ENCODE data around the gene LRIG1. TPM values are rescaled to one million over a fixed set of nuclear protein-coding genes. Genes with fewer than 3 reads are reported as not detected.
A peak's percentile ranks its signal among the peaks of the same experiment; 100 is the strongest.

LRIG1 gene
- total RNA-seq, 1 experiment from 2014 or later = 52.4 TPM

GRCh38 chr3:66501483-66502244 lies 842 bp upstream of the LRIG1 start:
- H4K20me1 ChIP-seq (ENCODE audit: insufficient read depth, low read depth, low read length) = no peaks in the 10 kb centered on the region
- H3K4me1 ChIP-seq (ENCODE audit: low read length) = peaks cover 62% of the 10 kb centered on the region
- H3K9me3 ChIP-seq (ENCODE audit: low read length) = no peaks in the 10 kb centered on the region
- no peaks in the 10 kb centered on the region for H3K36me3 ChIP-seq (ENCODE audit: insufficient read depth, low read length)
- peak overlapping the region; percentile 77; the same call in 1 of the 2 replicates for H2AFZ ChIP-seq (ENCODE audit: low read length)
- no peaks in the 10 kb centered on the region for H3K27me3 ChIP-seq (ENCODE audit: low read length)
- H3K9me2 ChIP-seq (replicated peaks; ENCODE audit: insufficient read depth, low read length) = no peaks in the 10 kb centered on the region
- no peak overlapping the region for H3K9ac ChIP-seq (ENCODE audit: low read length)
- no peak overlapping the region for H3K27ac ChIP-seq (ENCODE audit: low read length)
- peak overlapping the region; percentile 57 for H3K4me2 ChIP-seq (ENCODE audit: low read depth, low read length, poor library complexity, severe bottlenecking)
- H3K79me2 ChIP-seq (ENCODE audit: low read length) = peaks cover 15% of the 10 kb centered on the region; the same call in 1 of the 2 replicates
- no peak for DNase-seq
- peak overlapping the region; percentile 42; the same call in 1 of the 2 replicates for H3K4me3 ChIP-seq (ENCODE audit: low read length)

- H3K27me3 ChIP-seq (ENCODE audit: low read length) = no peaks in the 10 kb centered on the region
- H2AFZ ChIP-seq (ENCODE audit: low read length) = no peak overlapping the region
- peaks cover 70% of the 10 kb centered on the region for H3K4me1 ChIP-seq (ENCODE audit: low read length)
- H3K9ac ChIP-seq (ENCODE audit: low read length) = peak overlapping the region; percentile 63
- no peaks in the 10 kb centered on the region for H3K9me2 ChIP-seq (replicated peaks; ENCODE audit: insufficient read depth, low read length)
- no peak overlapping the region for H3K27ac ChIP-seq (ENCODE audit: low read length)
- peak overlapping the region; percentile 67 for H3K4me3 ChIP-seq (ENCODE audit: low read length)
- H3K79me2 ChIP-seq (ENCODE audit: low read length) = peaks cover 19% of the 10 kb centered on the region; the same call in 1 of the 2 replicates
- DNase-seq = no peak
- no peaks in the 10 kb centered on the region for H3K36me3 ChIP-seq (ENCODE audit: insufficient read depth, low read length)
- no peaks in the 10 kb centered on the region for H4K20me1 ChIP-seq (ENCODE audit: insufficient read depth, low read depth, low read length)
- no peaks in the 10 kb centered on the region for H3K9me3 ChIP-seq (ENCODE audit: low read length)
- peak overlapping the region; percentile 49 for H3K4me2 ChIP-seq (ENCODE audit: low read depth, low read length, poor library complexity, severe bottlenecking)
Measured at GRCh38 chr3:66499881-66500575, 794 bp downstream of the LRIG1 start.

GRCh38 chr3:66498687-66499621 lies 1.9 kb downstream of the LRIG1 start:
- H3K27ac ChIP-seq (ENCODE audit: low read length) = peak overlapping the region; percentile 63
- H3K4me2 ChIP-seq (ENCODE audit: low read depth, low read length, poor library complexity, severe bottlenecking) = peak overlapping the region; percentile 34
- no peaks in the 10 kb centered on the region for H3K36me3 ChIP-seq (ENCODE audit: insufficient read depth, low read length)
- peaks cover 77% of the 10 kb centered on the region for H3K4me1 ChIP-seq (ENCODE audit: low read length)
- H3K9me3 ChIP-seq (ENCODE audit: low read length) = no peaks in the 10 kb centered on the region
- no peaks in the 10 kb centered on the region for H3K27me3 ChIP-seq (ENCODE audit: low read length)
- no peaks in the 10 kb centered on the region for H3K9me2 ChIP-seq (replicated peaks; ENCODE audit: insufficient read depth, low read length)
- peak overlapping the region; percentile 56 for H3K9ac ChIP-seq (ENCODE audit: low read length)
- no peak overlapping the region for H2AFZ ChIP-seq (ENCODE audit: low read length)
- no peaks in the 10 kb centered on the region for H4K20me1 ChIP-seq (ENCODE audit: insufficient read depth, low read depth, low read length)
- peaks cover 26% of the 10 kb centered on the region; the same call in 1 of the 2 replicates for H3K79me2 ChIP-seq (ENCODE audit: low read length)
- H3K4me3 ChIP-seq (ENCODE audit: low read length) = peak overlapping the region; percentile 62
- DNase-seq = peak; percentile 54

- Histone ChIP-seq H4K20me1 (ENCODE audit: insufficient read depth, low read depth, low read length) (no peaks in the 10 kb centered on the region), H3K27me3 (ENCODE audit: low read length) (no peaks in the 10 kb centered on the region), H3K36me3 (ENCODE audit: insufficient read depth, low read length) (no peaks in the 10 kb centered on the region), H3K9me2 (replicated peaks; ENCODE audit: insufficient read depth, low read length) (no peaks in the 10 kb centered on the region), H3K9ac (ENCODE audit: low read length) (peak overlapping the region; percentile 56), H3K4me2 (ENCODE audit: low read depth, low read length, poor library complexity, severe bottlenecking) (peak overlapping the region; percentile 34), H3K9me3 (ENCODE audit: low read length) (no peaks in the 10 kb centered on the region), H3K4me1 (ENCODE audit: low read length) (peaks cover 79% of the 10 kb centered on the region), H2AFZ (ENCODE audit: low read length) (0 out of 2 replicates have a peak overlapping the region, but pooled peaks have one; percentile 27), H3K4me3 (ENCODE audit: low read length) (peak overlapping the region; percentile 62; the same call in 1 of the 2 replicates), H3K27ac (ENCODE audit: low read length) (peak overlapping the region; percentile 63), H3K79me2 (ENCODE audit: low read length) (peaks cover 26% of the 10 kb centered on the region; the same call in 1 of the 2 replicates)
- no peak for DNase-seq
Measured at GRCh38 chr3:66497985-66498671, 2.7 kb downstream of the LRIG1 start.

GRCh38 chr3:66497288-66497984 lies 3.4 kb downstream of the LRIG1 start:
- Histone ChIP-seq H3K4me2 (ENCODE audit: low read depth, low read length, poor library complexity, severe bottlenecking) (peak overlapping the region; percentile 34), H3K36me3 (ENCODE audit: insufficient read depth, low read length) (no peaks in the 10 kb centered on the region), H3K79me2 (ENCODE audit: low read length) (peaks cover 26% of the 10 kb centered on the region; the same call in 1 of the 2 replicates), H3K4me3 (ENCODE audit: low read length) (peak overlapping the region; percentile 62; the same call in 1 of the 2 replicates), H4K20me1 (ENCODE audit: insufficient read depth, low read depth, low read length) (no peaks in the 10 kb centered on the region), H3K27me3 (ENCODE audit: low read length) (no peaks in the 10 kb centered on the region), H3K4me1 (ENCODE audit: low read length) (peaks cover 79% of the 10 kb centered on the region), H3K9me2 (replicated peaks; ENCODE audit: insufficient read depth, low read length) (no peaks in the 10 kb centered on the region), H2AFZ (ENCODE audit: low read length) (no peak overlapping the region), H3K9me3 (ENCODE audit: low read length) (no peaks in the 10 kb centered on the region), H3K9ac (ENCODE audit: low read length) (peak overlapping the region; percentile 56), H3K27ac (ENCODE audit: low read length) (peak overlapping the region; percentile 63)
- DNase-seq = no peak

- no peak for DNase-seq
- H3K4me2 ChIP-seq (ENCODE audit: low read depth, low read length, poor library complexity, severe bottlenecking) = peak overlapping the region; percentile 34
- peaks cover 26% of the 10 kb centered on the region; the same call in 1 of the 2 replicates for H3K79me2 ChIP-seq (ENCODE audit: low read length)
- peak overlapping the region; percentile 63 for H3K27ac ChIP-seq (ENCODE audit: low read length)
- no peaks in the 10 kb centered on the region for H4K20me1 ChIP-seq (ENCODE audit: insufficient read depth, low read depth, low read length)
- peaks cover 86% of the 10 kb centered on the region for H3K4me1 ChIP-seq (ENCODE audit: low read length)
- no peaks in the 10 kb centered on the region for H3K36me3 ChIP-seq (ENCODE audit: insufficient read depth, low read length)
- H3K9ac ChIP-seq (ENCODE audit: low read length) = peak overlapping the region; percentile 56
- H2AFZ ChIP-seq (ENCODE audit: low read length) = no peak overlapping the region
- H3K9me2 ChIP-seq (replicated peaks; ENCODE audit: insufficient read depth, low read length) = no peaks in the 10 kb centered on the region
- peak overlapping the region; percentile 3; the same call in 1 of the 2 replicates for H3K4me3 ChIP-seq (ENCODE audit: low read length)
- no peaks in the 10 kb centered on the region for H3K27me3 ChIP-seq (ENCODE audit: low read length)
- H3K9me3 ChIP-seq (ENCODE audit: low read length) = no peaks in the 10 kb centered on the region
Measured at GRCh38 chr3:66496746-66497145, 4.1 kb downstream of the LRIG1 start.

GRCh38 chr3:66496301-66496700 lies 4.5 kb downstream of the LRIG1 start:
- H3K27me3 ChIP-seq (ENCODE audit: low read length) = no peaks in the 10 kb centered on the region
- no peaks in the 10 kb centered on the region for H3K9me3 ChIP-seq (ENCODE audit: low read length)
- no peaks in the 10 kb centered on the region for H3K9me2 ChIP-seq (replicated peaks; ENCODE audit: insufficient read depth, low read length)
- peak overlapping the region; percentile 63 for H3K27ac ChIP-seq (ENCODE audit: low read length)
- peak overlapping the region; percentile 47; the same call in 1 of the 2 replicates for H3K9ac ChIP-seq (ENCODE audit: low read length)
- peaks cover 87% of the 10 kb centered on the region for H3K4me1 ChIP-seq (ENCODE audit: low read length)
- H2AFZ ChIP-seq (ENCODE audit: low read length) = no peak overlapping the region
- H3K4me3 ChIP-seq (ENCODE audit: low read length) = peak overlapping the region; percentile 3; the same call in 1 of the 2 replicates
- H3K36me3 ChIP-seq (ENCODE audit: insufficient read depth, low read length) = no peaks in the 10 kb centered on the region
- H3K79me2 ChIP-seq (ENCODE audit: low read length) = peaks cover 26% of the 10 kb centered on the region; the same call in 1 of the 2 replicates
- peak overlapping the region; percentile 34 for H3K4me2 ChIP-seq (ENCODE audit: low read depth, low read length, poor library complexity, severe bottlenecking)
- DNase-seq = no peak
- H4K20me1 ChIP-seq (ENCODE audit: insufficient read depth, low read depth, low read length) = no peaks in the 10 kb centered on the region

Data from Karpas-422 (cell line).